CD4-positive, CD25-positive, alpha-beta regulatory T cell (primary cell): ENCODE data around the gene OR51S1. TPM values are rescaled to one million over a fixed set of nuclear protein-coding genes. Genes with fewer than 3 reads are reported as not detected.

Experiments
- ATAC-seq, 2 donors: fragments of 150-1000 bp; cut with Tn5 transposase; one replicate each; pipeline ENCODE4 v1.10.0; 2021; ENCODE audit warnings: low read depth in 2 of 2, moderate number of reproducible peaks in 2 of 2, moderate library complexity in 1 of 2
- DNase-seq, 3 donors: peaks; one replicate each; pipeline versions ENCODE4 v3.0.0 to v3.0.0-alpha.2; 2012 to 2022; ENCODE audit warnings: mixed read lengths in 1 of 3
- H3K27ac ChIP-seq: one replicate; pipeline ENCODE4 v1.7.0; 2013; ENCODE audit warnings: mild to moderate bottlenecking, low read length; ENCODE audit not compliant: insufficient read depth, poor library complexity, severe bottlenecking
- H3K27me3 ChIP-seq: one replicate; pipeline ENCODE4 v1.7.0; 2013; ENCODE audit warnings: low read length; ENCODE audit not compliant: control insufficient read depth, insufficient read depth
- H3K36me3 ChIP-seq: one replicate; pipeline ENCODE4 v1.7.0; 2013; ENCODE audit warnings: mild to moderate bottlenecking, low read length, moderate library complexity; ENCODE audit not compliant: control insufficient read depth, insufficient read depth
- H3K4me1 ChIP-seq: 2 replicates; pipeline ENCODE4 v1.7.0; 2013; ENCODE audit warnings: mild to moderate bottlenecking, low read length; ENCODE audit not compliant: insufficient read depth, control insufficient read depth, poor library complexity, severe bottlenecking
- H3K4me3 ChIP-seq: one replicate; pipeline ENCODE4 v1.7.0; 2013; ENCODE audit warnings: low read depth, mild to moderate bottlenecking, low read length, moderate library complexity
- H3K9me3 ChIP-seq, 2 experiments: 1 replicate in 1 of 2; 2 replicates in 1 of 2; pipeline ENCODE4 v1.7.0; 2013; ENCODE audit warnings: low read length in 2 of 2, mild to moderate bottlenecking in 1 of 2, moderate library complexity in 1 of 2; ENCODE audit not compliant: control insufficient read depth in 2 of 2
- H3K27ac Mint-ChIP-seq, 3 donors: one replicate each; pipeline ENCODE4 v1.8.0; 2020 to 2022; ENCODE audit warnings: mild to moderate bottlenecking in 3 of 3, mixed read lengths in 3 of 3, moderate library complexity in 2 of 3
- H3K27me3 Mint-ChIP-seq: one replicate; pipeline ENCODE4 v1.8.0; 2022; ENCODE audit warnings: mild to moderate bottlenecking, mixed read lengths
- H3K36me3 Mint-ChIP-seq: one replicate; pipeline ENCODE4 v1.8.0; 2020; ENCODE audit warnings: mixed read lengths
- H3K4me1 Mint-ChIP-seq, 4 donors: one replicate each; pipeline ENCODE4 v1.8.0; 2020 to 2022; ENCODE audit warnings: mixed read lengths in 4 of 4, mild to moderate bottlenecking in 1 of 4
- H3K4me3 Mint-ChIP-seq, 4 donors: one replicate each; pipeline ENCODE4 v1.8.0; 2020 to 2022; ENCODE audit warnings: mild to moderate bottlenecking in 4 of 4, mixed read lengths in 4 of 4, moderate library complexity in 3 of 4
- H3K9me3 Mint-ChIP-seq, 7 donors: one replicate each; pipeline ENCODE4 v1.8.0; 2020 to 2022; ENCODE audit warnings: mixed read lengths in 7 of 7, mild to moderate bottlenecking in 3 of 7, moderate library complexity in 2 of 7
- polyA plus RNA-seq, 4 donors: library from polyadenylated mRNA; unstranded; fragments of 300-500 nt; fragmentation: Illumina TruSeq; gene quantifications; one replicate each; pipeline ENCODE4 v1.2.3, GENCODE V29; 2021
- total RNA-seq: library from RNA; stranded (reverse); gene quantifications from one replicate; pipeline ENCODE4 v1.2.3, GENCODE V29; 2022

Gene OR51S1
- total and polyA plus RNA-seq, 5 donors from 2014 or later, result not detected

GRCh38 chr11:4839851-4840549, 9.0 kb downstream of the OR51S1 start:
- H3K4me1 Mint-ChIP-seq, result no peaks in the 10 kb centered on the region

GRCh38 chr11:4830909-4831308, 18.1 kb downstream of the OR51S1 start:
- Mint-ChIP-seq H3K4me3 (no peak overlapping the region), H3K27ac (no peak overlapping the region), H3K9me3 (peaks cover 0 to 2% (median 0%) of the 10 kb centered on the region in 7 donors), H3K4me1 (no peaks in the 10 kb centered on the region), H3K27me3 (no peaks in the 10 kb centered on the region), H3K36me3 (no peaks in the 10 kb centered on the region)
- ATAC-seq (no peak), DNase-seq (no peak)
- Histone ChIP-seq H3K27me3 (no peaks in the 10 kb centered on the region), H3K4me1 (no peaks in the 10 kb centered on the region), H3K36me3 (no peaks in the 10 kb centered on the region), H3K27ac (no peak overlapping the region), H3K4me3 (no peak overlapping the region), H3K9me3 (no peaks in the 10 kb centered on the region)

More at GRCh38 chr11:4839851-4840549, 9.0 kb downstream of the OR51S1 start:
- Mint-ChIP-seq H3K27ac (no peak overlapping the region), H3K36me3 (no peaks in the 10 kb centered on the region), H3K4me3 (no peak overlapping the region), H3K27me3 (peaks cover 4% of the 10 kb centered on the region), H3K9me3 (peaks cover 0 to 5% (median 0%) of the 10 kb centered on the region in 7 donors)
- Histone ChIP-seq H3K36me3 (no peaks in the 10 kb centered on the region), H3K9me3 (no peaks in the 10 kb centered on the region), H3K27me3 (no peaks in the 10 kb centered on the region), H3K4me1 (no peaks in the 10 kb centered on the region), H3K27ac (no peak overlapping the region), H3K4me3 (no peak overlapping the region)
- ATAC-seq, result no peak
- DNase-seq, result no peak

GRCh38 chr11:4830346-4830745, 18.7 kb downstream of the OR51S1 start:
- no peaks in the 10 kb centered on the region for H3K9me3 ChIP-seq
- no peaks in the 10 kb centered on the region for H3K27me3 Mint-ChIP-seq
- H3K27me3 ChIP-seq, result no peaks in the 10 kb centered on the region
- peaks cover 0 to 4% (median 0%) of the 10 kb centered on the region in 7 donors for H3K9me3 Mint-ChIP-seq
- H3K4me1 Mint-ChIP-seq, result no peaks in the 10 kb centered on the region
- no peak overlapping the region for H3K27ac ChIP-seq
- H3K4me3 Mint-ChIP-seq, result no peak overlapping the region
- no peaks in the 10 kb centered on the region for H3K36me3 Mint-ChIP-seq
- H3K27ac Mint-ChIP-seq, result no peak overlapping the region
- DNase-seq, result no peak
- no peaks in the 10 kb centered on the region for H3K4me1 ChIP-seq
- H3K36me3 ChIP-seq, result no peaks in the 10 kb centered on the region
- no peak for ATAC-seq
- no peak overlapping the region for H3K4me3 ChIP-seq

- no peaks in the 10 kb centered on the region for H3K4me1 ChIP-seq
- H3K4me3 ChIP-seq, result no peak overlapping the region
- Mint-ChIP-seq H3K27me3 (no peaks in the 10 kb centered on the region), H3K4me3 (no peak overlapping the region), H3K4me1 (no peaks in the 10 kb centered on the region), H3K9me3 (peaks cover 0 to 3% (median 0%) of the 10 kb centered on the region in 7 donors), H3K36me3 (no peaks in the 10 kb centered on the region), H3K27ac (no peak overlapping the region)
- no peaks in the 10 kb centered on the region for H3K27me3 ChIP-seq
- H3K27ac ChIP-seq, result no peak overlapping the region
- H3K9me3 ChIP-seq, result no peaks in the 10 kb centered on the region
- ATAC-seq (no peak), DNase-seq (no peak)
- no peaks in the 10 kb centered on the region for H3K36me3 ChIP-seq
Measured at GRCh38 chr11:4826425-4826824, 22.6 kb downstream of the OR51S1 start.

GRCh38 chr11:4825132-4825531, 23.9 kb downstream of the OR51S1 start:
- H3K27ac Mint-ChIP-seq, result no peak overlapping the region
- no peaks in the 10 kb centered on the region for H3K27me3 ChIP-seq
- no peak for DNase-seq
- H3K9me3 ChIP-seq, result no peaks in the 10 kb centered on the region
- H3K9me3 Mint-ChIP-seq, result peaks cover 0 to 3% (median 0%) of the 10 kb centered on the region in 7 donors
- H3K4me1 Mint-ChIP-seq, result no peaks in the 10 kb centered on the region
- H3K27ac ChIP-seq, result no peak overlapping the region
- H3K4me3 Mint-ChIP-seq, result no peak overlapping the region
- no peaks in the 10 kb centered on the region for H3K27me3 Mint-ChIP-seq
- H3K4me1 ChIP-seq, result no peaks in the 10 kb centered on the region
- no peak for ATAC-seq
- no peak overlapping the region for H3K4me3 ChIP-seq
- H3K36me3 ChIP-seq, result no peaks in the 10 kb centered on the region
- H3K36me3 Mint-ChIP-seq, result no peaks in the 10 kb centered on the region

GRCh38 chr11:4821021-4821420, 28.0 kb downstream of the OR51S1 start, which contains the start of gene OR51F2:
Gene OR51F2, plus strand, starts transcription at chr11:4821321. Its CDS starts 101 bp downstream, at chr11:4821422.
- Mint-ChIP-seq H3K36me3 (no peaks in the 10 kb centered on the region), H3K4me1 (no peaks in the 10 kb centered on the region), H3K27ac (no peak within 1 kb of the TSS), H3K9me3 (peaks cover 0 to 6% (median 0%) of the 10 kb centered on the region in 7 donors), H3K27me3 (no peaks in the 10 kb centered on the region), H3K4me3 (no peak within 1 kb of the TSS)
- no peak within 1 kb of the TSS for H3K4me3 ChIP-seq
- no peak for ATAC-seq
- H3K27ac ChIP-seq, result no peak within 1 kb of the TSS
- no peak for DNase-seq
- no peaks in the 10 kb centered on the region for H3K27me3 ChIP-seq
- H3K36me3 ChIP-seq, result no peaks in the 10 kb centered on the region
- H3K4me1 ChIP-seq, result no peaks in the 10 kb centered on the region
- no peaks in the 10 kb centered on the region for H3K9me3 ChIP-seq

- no peak overlapping the region for H3K4me3 Mint-ChIP-seq
- Histone ChIP-seq H3K36me3 (no peaks in the 10 kb centered on the region), H3K4me3 (no peak overlapping the region), H3K4me1 (no peaks in the 10 kb centered on the region), H3K27ac (no peak overlapping the region), H3K9me3 (no peaks in the 10 kb centered on the region), H3K27me3 (no peaks in the 10 kb centered on the region)
- no peaks in the 10 kb centered on the region for H3K36me3 Mint-ChIP-seq
- H3K27ac Mint-ChIP-seq, result no peak overlapping the region
- no peak for ATAC-seq
- H3K27me3 Mint-ChIP-seq, result no peaks in the 10 kb centered on the region
- DNase-seq, result no peak
- no peaks in the 10 kb centered on the region for H3K4me1 Mint-ChIP-seq
- peaks cover 0 to 4% (median 0%) of the 10 kb centered on the region in 7 donors for H3K9me3 Mint-ChIP-seq
Measured at GRCh38 chr11:4809246-4809645, 39.8 kb downstream of the OR51S1 start.

GRCh38 chr11:4808476-4808875, 40.5 kb downstream of the OR51S1 start:
- ATAC-seq, result no peak
- Mint-ChIP-seq H3K4me3 (no peak overlapping the region), H3K36me3 (no peaks in the 10 kb centered on the region)

More at GRCh38 chr11:4808476-4808875, 40.5 kb downstream of the OR51S1 start:
- no peak for DNase-seq
- no peaks in the 10 kb centered on the region for H3K9me3 ChIP-seq
- no peaks in the 10 kb centered on the region for H3K36me3 ChIP-seq
- H3K4me3 ChIP-seq, result no peak overlapping the region
- no peaks in the 10 kb centered on the region for H3K4me1 ChIP-seq
- H3K27ac Mint-ChIP-seq, result no peak overlapping the region
- H3K9me3 Mint-ChIP-seq, result peaks cover 0 to 4% (median 0%) of the 10 kb centered on the region in 7 donors
- no peaks in the 10 kb centered on the region for H3K27me3 ChIP-seq
- H3K27ac ChIP-seq, result no peak overlapping the region
- no peaks in the 10 kb centered on the region for H3K4me1 Mint-ChIP-seq
- no peaks in the 10 kb centered on the region for H3K27me3 Mint-ChIP-seq
